GM06990 (cell line): ENCODE results near the gene NAALADL2.
"Not testable (repeated sequence)": the region's sequence is repeated elsewhere in the genome, so short reads cannot be mapped to it uniquely, and the experiment has no call there.

Experiments used
- DNase-seq: peaks from one replicate; pipeline ENCODE4 v3.0.0-alpha.2; 2011; ENCODE audit not compliant: insufficient read length; ENCODE audit errors: extremely low read depth
- H3K27me3 ChIP-seq: replicated peaks from 2 replicates; pipeline ENCODE4 v1.6.0; 2011; ENCODE audit warnings: low read length; ENCODE audit not compliant: control insufficient read depth, insufficient read depth
- H3K36me3 ChIP-seq: 2 replicates; pipeline ENCODE4 v1.5.1; 2011; ENCODE audit warnings: low read length; ENCODE audit not compliant: control insufficient read depth, insufficient read depth
- H3K4me3 ChIP-seq: replicated peaks from 2 replicates; pipeline ENCODE4 v1.5.1; 2011; ENCODE audit warnings: low read depth, mild to moderate bottlenecking, control low read depth, low read length
- TF ChIP-seq, protein P1 (sequence below): IDR thresholded peaks from 2 replicates; pipeline ENCODE4 v1.5.1; 2011; ENCODE audit warnings: low read length, control low read depth, mild to moderate bottlenecking, inconsistent platforms; ENCODE audit not compliant: insufficient read depth, poor library complexity, severe bottlenecking

Gene NAALADL2

GRCh38 chr3:175163686-175164085 lies 304.6 kb downstream of the NAALADL2 start:
- DNase-seq = no peak
- no peak overlapping the region for H3K4me3 ChIP-seq
- no peaks in the 10 kb centered on the region for H3K27me3 ChIP-seq
- H3K36me3 ChIP-seq = no peaks in the 10 kb centered on the region
- TF ChIP-seq, protein P1, sequence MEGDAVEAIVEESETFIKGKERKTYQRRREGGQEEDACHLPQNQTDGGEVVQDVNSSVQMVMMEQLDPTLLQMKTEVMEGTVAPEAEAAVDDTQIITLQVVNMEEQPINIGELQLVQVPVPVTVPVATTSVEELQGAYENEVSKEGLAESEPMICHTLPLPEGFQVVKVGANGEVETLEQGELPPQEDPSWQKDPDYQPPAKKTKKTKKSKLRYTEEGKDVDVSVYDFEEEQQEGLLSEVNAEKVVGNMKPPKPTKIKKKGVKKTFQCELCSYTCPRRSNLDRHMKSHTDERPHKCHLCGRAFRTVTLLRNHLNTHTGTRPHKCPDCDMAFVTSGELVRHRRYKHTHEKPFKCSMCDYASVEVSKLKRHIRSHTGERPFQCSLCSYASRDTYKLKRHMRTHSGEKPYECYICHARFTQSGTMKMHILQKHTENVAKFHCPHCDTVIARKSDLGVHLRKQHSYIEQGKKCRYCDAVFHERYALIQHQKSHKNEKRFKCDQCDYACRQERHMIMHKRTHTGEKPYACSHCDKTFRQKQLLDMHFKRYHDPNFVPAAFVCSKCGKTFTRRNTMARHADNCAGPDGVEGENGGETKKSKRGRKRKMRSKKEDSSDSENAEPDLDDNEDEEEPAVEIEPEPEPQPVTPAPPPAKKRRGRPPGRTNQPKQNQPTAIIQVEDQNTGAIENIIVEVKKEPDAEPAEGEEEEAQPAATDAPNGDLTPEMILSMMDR = no peak

- H3K36me3 ChIP-seq, H3K4me3 ChIP-seq, DNase-seq, H3K27me3 ChIP-seq: not testable (repeated sequence)
These were observed 314.0 kb downstream of the NAALADL2 start for GRCh38 chr3:175173117-175173516.

- no peak overlapping the region for H3K4me3 ChIP-seq
- TF ChIP-seq, protein P1 = no peak
- no peaks in the 10 kb centered on the region for H3K27me3 ChIP-seq
- no peak for DNase-seq
- no peaks in the 10 kb centered on the region for H3K36me3 ChIP-seq
These were observed 317.4 kb downstream of the NAALADL2 start for GRCh38 chr3:175176556-175176955.

GRCh38 chr3:175179055-175179454 lies 319.9 kb downstream of the NAALADL2 start:
- DNase-seq = no peak
- TF ChIP-seq, protein P1 = no peak
- no peak overlapping the region for H3K4me3 ChIP-seq
- H3K27me3 ChIP-seq = no peaks in the 10 kb centered on the region
- H3K36me3 ChIP-seq = no peaks in the 10 kb centered on the region

- H3K4me3 ChIP-seq = no peak overlapping the region
- TF ChIP-seq, protein P1 = no peak
- H3K36me3 ChIP-seq = no peaks in the 10 kb centered on the region
- no peak for DNase-seq
- no peaks in the 10 kb centered on the region for H3K27me3 ChIP-seq
These were observed 325.3 kb downstream of the NAALADL2 start for GRCh38 chr3:175184392-175184791.

GRCh38 chr3:175185903-175186302 lies 326.8 kb downstream of the NAALADL2 start:
- Histone ChIP-seq H3K4me3 (no peak overlapping the region), H3K36me3 (no peaks in the 10 kb centered on the region), H3K27me3 (no peaks in the 10 kb centered on the region)
- DNase-seq = no peak
- TF ChIP-seq, protein P1 = no peak
